Sigmoid colon (tissue), 3 donors: ENCODE results near the gene MYPOP.

Experiments
- POLR2A ChIP-seq, 2 donors: fragments of 450-650 bp; IDR thresholded peaks; one replicate each; pipeline ENCODE4 v1.6.1; 2016; ENCODE audit warnings: antibody characterized with exemption in 2 of 2, mild to moderate bottlenecking in 2 of 2, moderate library complexity in 2 of 2
- TF ChIP-seq, protein P1 (sequence below), 4 experiments: fragments of 450-650 bp in 3 of 4; fragments of 200-600 bp in 1 of 4; IDR thresholded peaks; one replicate each; pipeline ENCODE4 v1.5.1; 2016 to 2019; ENCODE audit warnings: antibody characterized with exemption in 4 of 4, mild to moderate bottlenecking in 3 of 4, moderate library complexity in 2 of 4

DNA sequence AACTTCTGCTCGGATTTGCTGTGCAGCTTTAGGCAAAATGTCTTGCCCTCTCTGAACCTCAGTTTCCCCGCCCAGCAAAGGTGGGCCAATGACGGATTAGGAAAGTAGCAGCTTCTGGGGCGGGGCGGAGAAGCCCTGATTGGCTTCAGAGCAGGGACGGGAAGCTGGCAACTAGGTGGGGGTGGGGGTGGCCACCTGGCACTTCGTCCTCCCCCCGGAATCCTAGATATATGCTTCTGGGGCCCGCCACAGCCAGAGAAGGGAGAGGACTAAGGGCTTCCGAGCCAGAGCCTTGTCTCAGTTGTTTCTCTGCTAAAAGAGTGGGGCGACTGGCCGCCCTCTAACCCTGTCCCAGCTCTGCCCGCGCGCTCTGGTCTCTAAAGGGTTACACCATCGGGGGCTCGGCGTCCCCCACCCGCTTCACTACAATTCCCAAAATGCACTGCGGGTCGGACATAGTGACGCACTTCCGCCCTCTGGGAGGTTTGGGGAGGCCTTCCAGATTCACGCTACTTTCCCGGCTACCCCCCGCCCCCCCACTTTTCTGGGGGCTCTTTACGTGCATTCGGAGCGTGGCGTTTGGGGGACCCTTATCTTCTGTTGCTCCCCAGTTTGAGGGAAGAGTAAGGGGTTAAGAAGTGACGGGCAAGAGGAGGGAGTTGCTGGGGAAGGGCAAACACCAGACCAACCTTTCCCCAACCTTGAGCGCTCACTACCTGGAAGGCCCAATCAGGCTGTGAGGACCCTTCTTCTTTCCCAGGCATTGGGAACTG is 15.8 kb downstream of the MYPOP start:
- peak; percentile 48 to 62 for TF ChIP-seq POLR2A (IDR thresholded peaks at IDR 0.05)
- TF ChIP-seq, protein P1, sequence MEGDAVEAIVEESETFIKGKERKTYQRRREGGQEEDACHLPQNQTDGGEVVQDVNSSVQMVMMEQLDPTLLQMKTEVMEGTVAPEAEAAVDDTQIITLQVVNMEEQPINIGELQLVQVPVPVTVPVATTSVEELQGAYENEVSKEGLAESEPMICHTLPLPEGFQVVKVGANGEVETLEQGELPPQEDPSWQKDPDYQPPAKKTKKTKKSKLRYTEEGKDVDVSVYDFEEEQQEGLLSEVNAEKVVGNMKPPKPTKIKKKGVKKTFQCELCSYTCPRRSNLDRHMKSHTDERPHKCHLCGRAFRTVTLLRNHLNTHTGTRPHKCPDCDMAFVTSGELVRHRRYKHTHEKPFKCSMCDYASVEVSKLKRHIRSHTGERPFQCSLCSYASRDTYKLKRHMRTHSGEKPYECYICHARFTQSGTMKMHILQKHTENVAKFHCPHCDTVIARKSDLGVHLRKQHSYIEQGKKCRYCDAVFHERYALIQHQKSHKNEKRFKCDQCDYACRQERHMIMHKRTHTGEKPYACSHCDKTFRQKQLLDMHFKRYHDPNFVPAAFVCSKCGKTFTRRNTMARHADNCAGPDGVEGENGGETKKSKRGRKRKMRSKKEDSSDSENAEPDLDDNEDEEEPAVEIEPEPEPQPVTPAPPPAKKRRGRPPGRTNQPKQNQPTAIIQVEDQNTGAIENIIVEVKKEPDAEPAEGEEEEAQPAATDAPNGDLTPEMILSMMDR (IDR thresholded peaks at IDR 0.05): no peak
